UCSD-AML1 (cell line): ENCODE results near the gene INTS2.
"Not testable (repeated sequence)": the region's sequence is repeated elsewhere in the genome, so short reads cannot be mapped to it uniquely, and the experiment has no call there.

ENCODE experiments used
- DNase-seq: peaks from one replicate; lab custom pipeline; 2025; ENCODE audit not compliant: unreplicated experiment; lab: John Stamatoyannopoulos, UW

Gene INTS2

DNA sequence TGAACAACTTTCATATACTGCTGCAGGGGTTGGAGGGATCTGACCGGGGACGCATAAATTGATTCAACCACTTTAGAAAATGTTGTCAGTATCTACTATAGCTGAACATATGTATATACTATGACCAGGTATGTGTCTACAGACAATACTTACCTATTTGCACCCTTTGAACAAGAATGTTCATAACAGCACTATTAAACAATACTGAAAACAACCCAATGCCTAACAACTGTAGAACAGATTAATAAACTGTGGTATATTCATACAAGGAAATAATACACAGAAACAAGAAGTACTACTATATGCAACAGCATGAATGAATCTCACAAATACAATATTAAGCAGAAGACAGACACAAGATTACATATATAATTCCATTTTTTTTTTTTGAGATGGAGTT lies 74.9 kb downstream of the INTS2 start:
- DNase-seq, result no peak

DNA sequence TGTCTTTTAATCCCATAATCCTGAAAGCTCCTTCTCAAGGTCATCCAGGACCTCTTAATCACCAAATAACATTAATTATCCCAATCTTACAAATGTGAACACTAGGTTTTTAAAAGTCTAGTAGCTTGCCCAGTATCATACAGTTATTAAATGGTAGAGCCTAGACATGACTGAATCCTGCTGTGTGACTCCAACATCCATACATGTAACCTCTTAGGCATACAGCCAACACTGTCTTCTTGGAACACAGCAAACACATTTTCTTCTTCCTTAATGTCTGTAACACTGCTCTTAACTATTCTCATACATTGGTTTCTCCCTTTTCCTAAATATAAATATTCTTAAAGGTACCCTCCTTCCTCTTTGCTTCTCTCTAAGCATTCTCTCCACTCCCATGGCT lies 78.1 kb downstream of the INTS2 start:
- no peak for DNase-seq

DNA sequence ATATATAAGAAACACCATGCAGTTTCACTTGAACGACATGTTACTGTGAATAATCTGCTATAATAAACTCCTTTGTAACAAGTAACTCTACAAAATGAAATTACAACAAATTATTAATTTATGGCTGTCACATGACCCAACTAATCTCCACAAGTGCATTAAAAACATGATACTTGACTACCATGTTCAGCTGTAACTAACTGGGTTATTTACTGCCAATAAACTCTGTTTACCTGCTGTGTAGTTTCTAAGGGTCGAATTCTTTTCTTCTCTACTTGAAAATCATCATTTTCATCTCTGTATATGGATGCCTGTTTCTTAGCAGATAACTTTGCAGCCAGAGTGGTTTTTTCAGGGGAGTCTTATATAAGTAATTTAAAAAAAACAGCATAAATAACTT lies 78.9 kb downstream of the INTS2 start:
- no peak for DNase-seq

DNA sequence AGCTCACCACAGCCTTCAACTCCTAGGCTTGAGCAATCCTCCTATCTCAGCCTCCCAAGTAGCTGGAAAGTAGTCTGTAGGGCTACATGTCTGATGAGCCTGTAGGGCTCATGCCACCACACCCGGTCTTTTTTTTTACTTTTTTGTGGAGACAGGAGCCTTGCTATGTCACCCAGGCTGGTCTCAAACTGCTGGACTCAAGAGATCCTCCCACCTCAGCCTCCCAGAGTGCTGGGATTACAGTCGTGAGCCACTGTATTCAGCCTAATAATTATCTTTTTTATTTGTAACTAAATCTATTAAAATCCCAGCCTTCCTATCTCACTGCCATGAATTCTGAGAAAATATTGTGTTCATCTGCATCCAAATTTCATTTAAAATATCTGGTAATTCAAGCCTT lies 79.5 kb downstream of the INTS2 start:
- DNase-seq, result no peak

DNA sequence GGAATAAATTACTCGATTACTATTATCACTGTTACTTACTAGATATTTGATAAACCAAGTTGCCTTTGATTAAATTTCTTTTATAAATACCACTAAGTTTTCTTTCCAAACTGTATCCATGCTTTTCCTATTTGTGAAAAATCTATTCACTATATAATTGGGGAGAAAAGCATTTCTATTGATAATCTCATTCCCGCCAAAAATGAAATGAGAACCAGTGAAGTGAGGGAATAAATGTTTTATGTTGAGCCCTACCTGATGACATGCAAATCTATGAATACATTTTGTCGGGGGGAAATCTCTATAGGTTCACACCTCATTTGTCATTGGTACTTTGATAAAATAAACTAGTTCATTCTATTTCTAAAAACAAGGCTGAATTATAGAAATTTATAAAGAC lies 80.1 kb downstream of the INTS2 start:
- DNase-seq, result no peak

DNA sequence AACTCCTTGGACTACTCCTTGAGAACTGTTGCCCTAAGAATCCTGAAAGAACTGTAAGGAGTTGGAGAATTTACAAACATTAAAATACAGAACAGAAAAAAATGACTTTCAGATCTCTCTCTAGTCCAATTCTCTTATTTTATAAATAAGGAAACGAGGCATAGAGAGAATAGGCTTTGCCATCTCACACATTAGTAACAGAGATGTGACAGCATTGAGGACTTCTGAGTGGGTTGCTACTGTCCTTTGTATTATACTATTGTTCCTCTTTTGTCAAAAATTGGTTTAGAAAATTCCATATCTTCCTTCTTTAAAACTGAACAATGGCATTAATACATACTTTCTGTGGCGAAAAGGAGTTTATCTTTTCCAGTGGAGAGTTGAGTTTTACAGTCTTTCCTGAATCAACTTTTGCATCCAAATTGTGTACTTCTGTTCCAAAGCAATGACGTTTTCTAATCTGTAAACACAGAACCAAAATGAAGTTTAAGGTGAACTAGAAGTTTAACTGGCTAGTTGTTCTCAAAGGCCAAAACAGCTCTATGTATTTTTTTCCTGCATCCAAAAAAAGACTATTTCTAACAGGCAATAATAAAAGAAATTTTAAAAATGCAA lies 80.9 kb downstream of the INTS2 start:
- DNase-seq, result no peak

DNA sequence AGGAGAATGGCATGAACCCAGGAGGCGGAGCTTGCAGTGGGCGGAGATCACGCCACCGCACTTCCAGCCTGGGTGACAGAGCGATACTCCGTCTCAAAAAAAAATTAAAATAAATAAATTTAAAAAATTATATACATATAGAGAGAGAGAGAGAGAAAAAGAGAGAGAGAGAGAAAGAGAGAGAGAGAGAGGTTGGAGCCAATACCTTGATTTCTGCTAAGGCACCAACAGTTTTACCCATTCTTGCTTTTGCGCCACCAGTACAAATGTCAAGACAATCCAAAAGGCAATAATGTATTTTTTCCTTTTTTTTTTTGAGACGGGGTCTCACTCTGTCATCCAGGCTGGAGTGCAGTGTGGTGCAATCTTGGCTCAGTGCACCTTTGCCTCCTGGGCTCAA lies 81.7 kb downstream of the INTS2 start:
- DNase-seq, result no peak

DNA sequence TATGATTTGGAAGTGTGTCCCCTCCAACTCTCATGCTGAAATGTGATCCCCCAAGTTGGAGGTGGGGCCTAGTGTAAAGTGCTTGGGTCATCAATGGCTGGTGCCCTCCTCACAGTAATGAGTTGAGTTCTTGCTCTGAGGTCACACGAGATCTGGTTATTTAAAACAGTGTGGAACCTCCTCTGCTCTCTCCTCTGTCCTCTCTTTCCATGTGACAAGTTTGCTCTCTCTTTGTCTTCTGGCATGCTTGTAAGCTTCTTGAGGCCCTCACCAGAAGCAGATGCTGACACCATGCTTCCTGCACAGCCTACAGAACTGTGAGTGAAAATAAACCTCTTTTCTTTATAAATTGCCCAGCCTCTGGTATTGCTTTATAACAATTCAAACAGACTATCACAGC lies 84.3 kb downstream of the INTS2 start:
- DNase-seq, result no peak

DNA sequence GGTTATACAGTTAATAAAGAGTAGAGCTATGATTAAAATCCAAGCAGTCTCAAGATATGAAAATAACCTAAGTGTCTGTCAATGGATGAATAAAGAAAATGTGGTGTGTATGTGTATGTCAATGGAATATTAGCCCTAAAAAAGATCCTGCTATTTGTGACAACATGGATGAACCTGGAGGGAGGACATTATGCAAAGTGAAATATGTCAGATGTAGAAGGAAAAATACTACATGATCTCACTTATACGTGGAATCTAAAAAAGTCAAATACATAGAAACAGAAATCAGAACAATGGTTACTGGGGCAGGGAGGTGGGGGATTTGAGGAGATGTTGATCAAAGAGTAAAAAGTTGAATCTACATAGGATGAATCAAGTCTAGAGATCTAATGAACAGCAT lies 84.9 kb downstream of the INTS2 start:
- DNase-seq, result no peak

DNA sequence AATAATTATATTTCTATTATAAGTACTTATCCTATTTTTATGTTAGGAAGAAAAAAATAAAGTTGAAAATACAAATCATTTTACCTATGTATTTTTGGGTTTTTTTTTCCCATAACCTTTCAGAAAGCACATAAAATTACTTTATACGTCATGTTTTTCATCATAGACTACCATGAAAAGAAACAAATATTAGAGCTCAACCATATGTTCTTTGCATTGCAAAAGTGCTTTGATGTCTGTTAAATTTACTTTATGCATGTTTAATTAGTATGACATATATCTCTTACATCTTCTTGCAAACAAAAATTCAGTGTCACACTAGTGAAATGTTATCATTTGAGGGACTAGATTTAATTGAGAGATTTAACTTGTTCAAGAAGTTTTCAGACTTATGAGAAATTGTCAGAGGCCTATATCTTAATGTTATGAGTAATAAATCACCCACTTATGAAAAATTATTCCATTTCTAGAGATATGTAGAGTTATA lies 88.4 kb downstream of the INTS2 start:
- DNase-seq, result no peak

DNA sequence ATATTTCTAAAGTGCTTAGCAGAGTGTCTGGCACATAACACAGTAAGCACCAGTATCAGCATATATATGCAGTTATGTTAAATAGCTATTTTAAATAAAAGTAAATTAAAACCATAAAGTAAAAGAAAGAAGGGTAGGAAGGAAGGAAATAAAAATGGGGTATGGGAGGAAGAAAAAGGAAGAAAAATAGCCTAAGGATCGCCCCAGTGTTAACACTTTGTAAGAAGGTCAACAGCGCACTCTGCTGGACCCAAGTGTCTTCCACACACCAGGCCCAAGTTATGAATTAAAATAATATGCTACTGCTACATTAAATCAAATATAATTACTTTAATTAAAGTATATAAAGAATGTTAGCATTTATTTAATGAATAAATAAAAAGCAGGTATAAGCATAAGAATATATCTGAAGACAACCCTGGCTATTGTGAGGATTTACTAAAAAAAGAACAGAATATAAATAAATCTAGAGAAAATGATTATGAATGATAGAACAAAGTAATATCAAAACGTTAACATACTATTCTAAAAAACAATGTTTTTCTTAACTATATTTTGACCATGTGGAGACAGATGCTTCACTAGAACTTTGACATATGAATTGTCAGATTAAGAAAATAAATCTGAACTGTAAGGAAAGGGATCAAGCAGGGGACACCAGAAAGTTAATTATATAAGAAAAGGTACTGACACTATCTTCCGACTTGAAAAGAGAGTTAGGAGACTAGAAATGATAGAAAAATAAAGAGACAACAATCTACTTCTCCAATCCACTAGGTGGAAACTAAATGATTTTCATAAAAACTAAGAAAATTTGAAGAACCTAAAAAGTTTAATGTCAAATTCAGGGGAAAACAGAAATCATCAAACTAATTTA lies 90.4 kb downstream of the INTS2 start:
- DNase-seq, result peak; percentile 43

DNA sequence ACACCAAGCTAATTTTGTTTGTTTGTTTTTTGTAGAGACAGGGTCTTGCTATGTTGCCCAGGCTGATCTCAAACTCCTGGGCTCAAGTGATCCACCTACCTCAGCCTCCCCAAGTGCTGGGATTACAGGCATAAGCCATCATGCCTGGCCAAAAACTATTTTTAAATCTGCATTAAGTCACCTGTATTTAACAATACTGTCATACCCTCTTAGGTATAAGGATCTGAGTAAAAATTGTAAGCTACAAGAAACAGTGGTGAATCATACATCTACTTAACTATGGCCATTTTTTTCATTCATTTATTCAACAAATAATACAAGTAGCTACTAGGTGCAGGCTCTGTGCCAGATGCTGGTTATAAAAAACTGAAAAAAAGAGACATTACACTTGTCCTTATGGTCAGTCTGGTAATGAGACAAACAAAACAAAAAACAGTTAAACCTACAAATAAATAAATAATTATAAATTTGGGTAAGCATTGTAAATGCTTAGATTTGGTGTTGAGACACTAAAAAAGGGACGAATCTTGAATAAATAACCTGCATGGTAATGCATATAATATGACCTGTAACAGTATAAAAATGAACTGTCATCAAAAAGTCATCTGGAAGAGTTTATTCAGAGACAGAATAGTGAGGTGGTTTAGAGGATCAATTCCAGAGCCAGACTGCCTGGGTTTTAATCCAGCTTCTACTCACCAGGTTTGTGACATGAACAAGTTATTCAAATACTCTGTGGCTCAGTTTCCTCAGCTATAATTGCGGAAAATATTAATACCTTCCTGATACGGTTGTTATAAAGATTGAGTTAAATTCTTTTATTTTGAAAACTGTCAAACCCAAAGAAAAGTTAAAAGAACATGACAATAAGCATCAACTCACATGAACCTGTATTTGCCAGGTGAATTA lies 91.3 kb downstream of the INTS2 start:
- no peak for DNase-seq

DNA sequence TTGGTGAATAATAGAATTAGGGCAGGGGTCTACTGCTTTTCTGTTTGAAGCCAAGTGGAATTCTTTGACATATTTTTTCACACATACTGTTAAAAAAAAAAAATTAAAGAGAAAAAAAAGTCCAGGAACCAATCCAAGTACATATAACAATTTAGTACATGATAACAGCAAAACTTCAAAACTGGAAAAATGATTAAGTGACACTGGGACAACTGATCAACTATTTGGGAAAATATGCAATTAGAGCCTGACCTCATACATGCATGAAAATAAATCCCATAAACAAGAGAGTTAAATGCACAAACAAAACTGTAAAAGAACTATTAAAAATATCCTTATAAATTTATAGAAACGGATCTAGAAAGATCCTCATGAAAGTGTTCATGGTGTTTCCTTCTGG lies 92.2 kb downstream of the INTS2 start:
- no peak for DNase-seq

DNA sequence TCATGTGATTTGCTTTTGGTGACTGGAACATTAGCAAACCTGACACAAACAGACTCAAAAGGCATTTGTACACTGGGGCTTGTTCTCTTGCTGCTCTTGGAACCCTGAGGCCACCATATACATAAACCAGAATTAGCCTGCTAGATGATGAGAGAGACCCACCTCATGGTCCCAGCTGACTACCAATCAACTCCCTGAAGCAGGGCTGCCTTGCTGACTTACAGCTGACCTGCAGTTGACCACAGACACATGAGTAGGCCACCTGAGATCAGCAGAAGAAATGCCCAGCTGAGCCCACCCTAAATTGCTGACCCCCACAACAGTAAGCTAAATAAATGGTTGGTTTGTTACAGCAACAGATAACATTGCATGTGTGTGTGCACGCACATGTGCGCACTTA lies 93.2 kb downstream of the INTS2 start:
- no peak for DNase-seq

DNA sequence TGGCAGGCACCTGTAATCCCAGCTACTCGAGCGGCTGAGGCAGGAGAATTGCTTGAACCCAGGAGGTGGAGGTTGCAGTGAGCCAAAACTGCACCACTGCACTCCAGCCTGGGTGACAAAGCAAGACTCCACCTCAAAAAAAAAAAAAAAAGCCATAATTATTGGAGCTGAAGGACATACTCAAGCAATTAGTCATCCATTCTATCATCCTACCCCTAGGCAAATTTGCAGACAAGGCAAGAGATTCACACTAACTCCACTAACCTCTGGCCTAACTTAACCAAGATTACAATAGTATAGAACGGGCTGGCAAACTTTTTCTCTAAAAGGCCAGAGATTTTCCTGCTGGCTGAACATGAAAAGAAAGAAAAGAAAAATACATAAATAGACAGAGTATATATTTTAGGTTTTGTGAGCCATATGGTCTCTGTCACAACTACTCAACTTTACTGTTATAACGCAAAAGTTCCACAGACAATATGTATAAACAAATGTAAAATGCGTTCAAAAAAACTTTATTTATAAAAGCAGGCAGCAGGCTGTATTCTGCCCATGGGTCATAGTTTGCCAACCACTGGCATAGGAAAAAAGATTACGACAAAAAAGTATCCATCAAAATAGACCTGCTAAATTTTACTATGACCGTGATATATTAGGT lies 94.1 kb downstream of the INTS2 start:
- DNase-seq, result no peak

DNA sequence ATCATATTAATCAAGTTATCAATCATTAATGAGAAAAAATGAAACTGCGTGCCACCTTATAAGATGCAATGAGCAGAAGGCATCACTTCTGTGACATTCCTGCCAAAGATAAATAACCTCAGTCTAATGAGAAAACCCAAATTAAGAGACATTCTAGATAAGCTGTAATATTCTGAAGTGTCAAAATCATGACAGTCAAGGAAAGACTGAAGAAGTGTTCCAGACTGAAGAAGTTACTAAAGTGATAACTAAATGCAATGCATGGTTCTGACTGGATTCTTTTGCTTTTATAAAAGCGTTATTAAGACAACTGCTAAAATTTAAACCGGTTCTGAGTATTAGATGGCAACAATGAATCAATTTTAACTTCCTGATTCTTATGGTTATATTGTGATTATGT lies 95.3 kb downstream of the INTS2 start:
- DNase-seq, result no peak

DNA sequence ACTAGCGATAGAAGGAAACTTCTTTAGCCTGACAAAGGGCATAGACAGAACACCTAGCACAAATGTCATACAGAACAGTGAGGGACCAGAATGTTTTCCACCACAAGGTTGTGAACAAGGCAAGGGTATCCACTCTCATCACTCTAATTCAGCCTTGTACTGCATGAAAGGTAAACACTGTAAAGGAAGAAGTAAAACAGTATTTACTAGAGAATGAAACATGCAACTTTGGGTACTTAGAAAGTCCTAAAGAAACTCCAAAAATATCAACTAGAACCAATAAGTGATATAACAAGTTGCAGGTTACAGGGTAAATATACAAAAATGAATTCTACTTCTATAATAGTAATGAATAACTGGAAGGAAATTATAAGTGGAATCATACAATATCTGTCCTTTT lies 96.7 kb downstream of the INTS2 start:
- no peak for DNase-seq

DNA sequence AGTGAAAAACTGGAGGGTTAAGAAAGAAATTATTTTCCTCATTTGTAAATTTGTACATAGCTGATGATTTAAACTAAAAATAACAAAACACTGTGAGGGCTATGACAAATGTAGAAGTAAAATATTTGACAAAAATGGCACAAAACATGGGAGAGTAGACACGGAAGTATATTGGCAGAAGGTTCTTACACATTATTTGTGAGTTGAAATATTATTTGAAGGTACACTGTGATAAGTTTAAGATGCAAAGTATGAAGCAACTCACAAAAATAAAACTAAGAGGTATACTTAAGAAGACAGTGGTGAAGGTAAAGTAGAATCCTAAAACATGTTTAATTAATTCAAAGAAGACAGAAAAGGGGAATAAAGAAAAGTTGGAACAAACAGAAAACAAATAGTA lies 99.1 kb downstream of the INTS2 start:
- DNase-seq, result no peak

DNA sequence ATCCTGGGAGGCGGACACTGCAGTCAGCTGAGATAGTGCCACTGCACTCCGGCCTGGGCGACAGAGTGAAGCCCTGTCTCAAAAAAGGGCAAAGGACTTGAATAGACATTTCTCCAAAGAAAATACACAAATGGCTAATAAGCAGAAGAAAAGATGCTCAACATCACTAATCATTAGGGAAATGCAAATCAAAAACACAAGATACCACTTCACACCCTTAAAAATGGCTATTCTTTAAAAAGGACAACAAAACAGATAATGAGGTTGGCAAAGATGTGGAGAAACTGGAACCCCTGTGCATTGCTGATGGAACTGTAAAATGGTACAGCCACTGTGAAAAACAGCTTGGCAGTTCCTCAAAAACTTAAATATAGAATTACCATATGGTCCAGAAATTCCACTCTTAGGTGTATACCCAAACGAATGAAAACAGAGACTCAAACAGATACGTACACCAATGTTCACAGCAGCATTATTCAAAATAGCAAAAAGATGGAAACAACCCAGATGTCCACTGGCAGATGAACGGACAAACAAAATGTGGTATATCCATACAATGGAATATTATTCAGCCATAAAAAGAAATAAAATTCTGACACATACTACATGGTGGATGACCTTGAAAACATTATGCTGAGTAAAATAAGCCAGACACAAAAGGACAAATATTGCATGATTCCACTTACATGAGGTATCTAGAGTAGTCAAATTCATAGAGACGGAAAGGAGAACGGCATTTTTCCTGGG lies 100.0 kb downstream of the INTS2 start:
- no peak for DNase-seq

DNA sequence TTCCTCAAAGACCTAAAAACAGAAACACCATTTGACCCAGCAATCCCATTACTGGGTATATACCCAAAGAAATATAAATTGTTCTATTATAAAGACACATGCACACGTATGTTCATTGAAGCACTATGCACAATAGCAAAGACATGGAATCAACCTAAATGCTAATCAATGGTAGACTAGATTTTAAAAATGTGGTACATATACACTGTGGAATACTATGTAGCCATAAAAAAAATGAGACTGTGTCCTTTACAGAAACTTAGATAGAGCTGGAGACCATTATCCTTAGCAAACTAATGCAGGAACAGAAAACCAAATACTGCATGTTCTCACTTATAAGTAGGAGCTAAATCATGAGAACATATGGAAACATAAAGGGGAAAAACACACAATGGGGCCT lies 100.9 kb downstream of the INTS2 start:
- DNase-seq, result not testable (repeated sequence)
